Measurements from ENCODE around the gene ADGRL4. TPM values are rescaled to one million over a fixed set of nuclear protein-coding genes. Genes with fewer than 3 reads are reported as not detected.
A peak's percentile ranks its signal among the peaks of the same experiment; 100 is the strongest.

The ADGRL4 gene
- total RNA-seq, 1 donor from 2014 or later = 0.07 TPM

DNA sequence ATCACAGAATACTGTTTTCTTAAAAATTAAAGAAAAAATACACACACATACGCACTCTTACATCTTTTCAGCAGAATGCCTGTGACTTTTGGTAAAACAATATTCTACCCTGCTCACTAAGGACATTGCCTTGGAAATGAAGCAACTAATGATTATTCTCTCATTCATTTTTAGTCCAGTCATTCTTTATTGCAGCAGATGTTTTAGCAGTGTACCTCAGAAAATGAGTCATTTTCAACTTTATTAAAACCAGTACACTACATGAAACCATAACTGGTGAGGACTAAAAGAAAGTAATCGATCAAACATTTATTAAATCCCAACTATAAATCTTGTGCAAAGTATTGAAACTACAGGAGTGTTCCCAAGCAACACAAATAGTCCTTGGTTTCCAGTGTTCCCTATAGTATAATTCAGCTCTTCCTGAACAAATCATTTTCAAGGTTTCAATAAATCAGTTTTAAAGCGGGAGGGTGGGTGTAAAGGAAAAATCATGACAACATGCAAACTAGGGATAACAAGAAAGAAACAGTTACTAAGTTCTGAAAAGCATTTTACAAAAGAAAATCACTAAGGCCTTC, 114.2 kb downstream of the ADGRL4 start:
- Histone ChIP-seq H2AFZ (replicated peaks) (no peak overlapping the region), H3K4me2 (no peak overlapping the region)

DNA sequence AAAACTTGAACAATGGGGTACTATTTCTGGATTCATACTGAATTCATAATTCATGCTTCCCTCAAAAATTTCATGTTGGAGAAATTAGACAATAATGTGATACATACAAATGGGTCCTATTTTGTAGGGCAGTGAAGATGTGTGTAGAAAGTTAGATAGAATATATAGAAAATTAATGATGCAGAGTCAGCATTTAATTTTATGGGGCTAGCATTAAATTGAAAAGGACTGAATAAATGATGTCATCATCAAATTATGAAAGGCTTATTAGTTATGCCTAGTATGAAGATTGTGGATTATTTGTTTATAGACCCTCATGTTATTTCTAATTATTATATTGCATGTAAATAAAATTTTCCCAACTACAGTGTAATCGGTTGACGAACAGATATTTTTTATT, 119.1 kb downstream of the ADGRL4 start:
- Mint-ChIP-seq H3K4me1 (peaks cover 5% of the 10 kb centered on the region), H3K27ac (no peak overlapping the region), H3K27me3 (ENCODE audit: insufficient read depth, low read depth) (no peaks in the 10 kb centered on the region), H3K36me3 (no peaks in the 10 kb centered on the region), H3K4me3 (no peak overlapping the region), H3K9me3 (no peaks in the 10 kb centered on the region)
- H3F3A ChIP-seq (ENCODE audit: low read depth) = peaks cover 2% of the 10 kb centered on the region
- H3K9me3 ChIP-seq (ENCODE audit: low read depth) = no peaks in the 10 kb centered on the region
- no peak overlapping the region for H3K9ac ChIP-seq
- no peak overlapping the region for H2AFZ ChIP-seq (replicated peaks)
- H4K20me1 ChIP-seq (ENCODE audit: low read depth) = no peaks in the 10 kb centered on the region
- TF ChIP-seq EZH2 (IDR thresholded peaks at IDR 0.05) (no peak), EZH2phosphoT487 (IDR thresholded peaks at IDR 0.05) (no peak)
- TF ChIP-seq, protein P1, sequence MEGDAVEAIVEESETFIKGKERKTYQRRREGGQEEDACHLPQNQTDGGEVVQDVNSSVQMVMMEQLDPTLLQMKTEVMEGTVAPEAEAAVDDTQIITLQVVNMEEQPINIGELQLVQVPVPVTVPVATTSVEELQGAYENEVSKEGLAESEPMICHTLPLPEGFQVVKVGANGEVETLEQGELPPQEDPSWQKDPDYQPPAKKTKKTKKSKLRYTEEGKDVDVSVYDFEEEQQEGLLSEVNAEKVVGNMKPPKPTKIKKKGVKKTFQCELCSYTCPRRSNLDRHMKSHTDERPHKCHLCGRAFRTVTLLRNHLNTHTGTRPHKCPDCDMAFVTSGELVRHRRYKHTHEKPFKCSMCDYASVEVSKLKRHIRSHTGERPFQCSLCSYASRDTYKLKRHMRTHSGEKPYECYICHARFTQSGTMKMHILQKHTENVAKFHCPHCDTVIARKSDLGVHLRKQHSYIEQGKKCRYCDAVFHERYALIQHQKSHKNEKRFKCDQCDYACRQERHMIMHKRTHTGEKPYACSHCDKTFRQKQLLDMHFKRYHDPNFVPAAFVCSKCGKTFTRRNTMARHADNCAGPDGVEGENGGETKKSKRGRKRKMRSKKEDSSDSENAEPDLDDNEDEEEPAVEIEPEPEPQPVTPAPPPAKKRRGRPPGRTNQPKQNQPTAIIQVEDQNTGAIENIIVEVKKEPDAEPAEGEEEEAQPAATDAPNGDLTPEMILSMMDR (IDR thresholded peaks at IDR 0.05) = no peak
- H3K4me1 ChIP-seq = peaks cover 14% of the 10 kb centered on the region
- H3K27me3 ChIP-seq = no peaks in the 10 kb centered on the region
- no peak for DNase-seq (ENCODE audit: low spot score)
- no peaks in the 10 kb centered on the region for H3K36me3 ChIP-seq
- H3K4me3 ChIP-seq = no peak overlapping the region
- H3K4me2 ChIP-seq = no peak overlapping the region
- H3K27ac ChIP-seq = no peak overlapping the region
- no peaks in the 10 kb centered on the region for H3K79me2 ChIP-seq (ENCODE audit: low read depth)

More for the DNA sequence above, 114.2 kb downstream of the ADGRL4 start:
- H3K27me3 Mint-ChIP-seq (ENCODE audit: insufficient read depth, low read depth) = no peaks in the 10 kb centered on the region
- H3K4me3 Mint-ChIP-seq = no peak overlapping the region
- no peaks in the 10 kb centered on the region for H3K9me3 Mint-ChIP-seq
- no peak overlapping the region for H3K27ac ChIP-seq
- no peaks in the 10 kb centered on the region for H3K27me3 ChIP-seq
- H3K9ac ChIP-seq = no peak overlapping the region
- no peak for DNase-seq (ENCODE audit: low spot score)
- TF ChIP-seq EZH2 (IDR thresholded peaks at IDR 0.05) (no peak), EZH2phosphoT487 (IDR thresholded peaks at IDR 0.05) (no peak)
- TF ChIP-seq, protein P1 (IDR thresholded peaks at IDR 0.05) = no peak
- H3K9me3 ChIP-seq (ENCODE audit: low read depth) = no peaks in the 10 kb centered on the region
- H4K20me1 ChIP-seq (ENCODE audit: low read depth) = no peaks in the 10 kb centered on the region
- no peaks in the 10 kb centered on the region for H3F3A ChIP-seq (ENCODE audit: low read depth)
- H3K4me1 Mint-ChIP-seq = no peaks in the 10 kb centered on the region
- H3K36me3 Mint-ChIP-seq = no peaks in the 10 kb centered on the region
- H3K4me3 ChIP-seq = no peak overlapping the region
- H3K4me1 ChIP-seq = no peaks in the 10 kb centered on the region
- no peaks in the 10 kb centered on the region for H3K36me3 ChIP-seq
- no peaks in the 10 kb centered on the region for H3K79me2 ChIP-seq (ENCODE audit: low read depth)
- no peak overlapping the region for H3K27ac Mint-ChIP-seq

DNA sequence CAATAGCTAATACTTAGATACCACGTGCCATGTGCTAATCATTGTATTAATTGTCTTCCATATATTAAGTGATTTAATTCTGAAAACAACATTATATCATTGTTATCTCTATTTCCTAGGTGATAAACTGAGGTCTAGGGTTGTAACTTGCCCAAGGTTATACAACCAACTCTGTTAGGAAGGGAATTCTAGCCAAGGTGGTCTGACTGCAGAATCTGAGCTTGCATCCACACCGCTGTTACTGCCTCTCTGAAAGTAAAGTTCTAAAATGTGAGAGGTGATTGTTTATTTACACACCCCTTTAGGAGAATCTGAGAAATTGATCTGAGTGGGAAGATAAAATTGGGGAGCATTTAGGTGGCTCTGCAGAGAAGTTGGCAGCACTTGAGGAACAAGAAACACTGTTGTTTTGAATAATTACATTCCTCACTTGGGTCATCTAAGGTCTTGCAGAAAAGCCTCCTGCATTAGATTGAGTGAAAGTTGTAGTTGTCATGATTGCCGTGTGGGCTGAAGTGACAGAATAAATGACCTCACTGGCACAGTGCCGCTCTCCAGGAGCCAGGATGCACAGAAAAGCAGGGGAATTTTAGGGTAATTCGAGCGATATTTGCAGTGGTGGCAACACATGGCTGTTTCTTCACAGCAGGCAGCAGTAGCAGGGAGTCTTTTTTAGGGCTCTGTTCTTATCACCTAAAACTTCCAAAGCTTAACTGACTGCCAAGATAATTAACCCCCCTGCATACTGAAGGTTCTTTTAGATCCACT, 121.7 kb downstream of the ADGRL4 start:
- H3K27ac Mint-ChIP-seq = no peak overlapping the region
- H3K36me3 ChIP-seq = no peaks in the 10 kb centered on the region
- H3K4me3 Mint-ChIP-seq = no peak overlapping the region
- no peaks in the 10 kb centered on the region for H3K9me3 ChIP-seq (ENCODE audit: low read depth)
- no peaks in the 10 kb centered on the region for H3K79me2 ChIP-seq (ENCODE audit: low read depth)
- peak; percentile 18 for DNase-seq (ENCODE audit: low spot score)
- H3K9ac ChIP-seq = no peak overlapping the region
- peak overlapping the region; percentile 52 for H3K4me2 ChIP-seq
- H3K4me1 Mint-ChIP-seq = peaks cover 5% of the 10 kb centered on the region
- TF ChIP-seq, protein P1 (IDR thresholded peaks at IDR 0.05) = no peak
- TF ChIP-seq EZH2phosphoT487 (IDR thresholded peaks at IDR 0.05) (no peak), EZH2 (IDR thresholded peaks at IDR 0.05) (no peak)
- no peaks in the 10 kb centered on the region for H3K9me3 Mint-ChIP-seq
- H3F3A ChIP-seq (ENCODE audit: low read depth) = peaks cover 2% of the 10 kb centered on the region
- peak overlapping the region; percentile 84 for H2AFZ ChIP-seq (replicated peaks)
- H3K36me3 Mint-ChIP-seq = no peaks in the 10 kb centered on the region
- no peak overlapping the region for H3K4me3 ChIP-seq
- H3K27me3 Mint-ChIP-seq (ENCODE audit: insufficient read depth, low read depth) = no peaks in the 10 kb centered on the region
- no peak overlapping the region for H3K27ac ChIP-seq
- H3K4me1 ChIP-seq = peaks cover 14% of the 10 kb centered on the region
- H3K27me3 ChIP-seq = no peaks in the 10 kb centered on the region
- no peaks in the 10 kb centered on the region for H4K20me1 ChIP-seq (ENCODE audit: low read depth)

Measured in neural progenitor cell (in vitro differentiated cells).